NCI-H526 treated with DMSO at 0.1 percent for 48 hours (cell line): ENCODE results near the gene LY6G6D.

ENCODE experiments used
- DNase-seq: peaks from one replicate; lab custom pipeline; 2025; lab: John Stamatoyannopoulos, UW

The LY6G6D gene

GRCh38 chr6:31764198-31764597 is 49.0 kb downstream of the LY6G6D start:
- no peak for DNase-seq

GRCh38 chr6:31765559-31765909 is 50.4 kb downstream of the LY6G6D start:
- no peak for DNase-seq

DNA sequence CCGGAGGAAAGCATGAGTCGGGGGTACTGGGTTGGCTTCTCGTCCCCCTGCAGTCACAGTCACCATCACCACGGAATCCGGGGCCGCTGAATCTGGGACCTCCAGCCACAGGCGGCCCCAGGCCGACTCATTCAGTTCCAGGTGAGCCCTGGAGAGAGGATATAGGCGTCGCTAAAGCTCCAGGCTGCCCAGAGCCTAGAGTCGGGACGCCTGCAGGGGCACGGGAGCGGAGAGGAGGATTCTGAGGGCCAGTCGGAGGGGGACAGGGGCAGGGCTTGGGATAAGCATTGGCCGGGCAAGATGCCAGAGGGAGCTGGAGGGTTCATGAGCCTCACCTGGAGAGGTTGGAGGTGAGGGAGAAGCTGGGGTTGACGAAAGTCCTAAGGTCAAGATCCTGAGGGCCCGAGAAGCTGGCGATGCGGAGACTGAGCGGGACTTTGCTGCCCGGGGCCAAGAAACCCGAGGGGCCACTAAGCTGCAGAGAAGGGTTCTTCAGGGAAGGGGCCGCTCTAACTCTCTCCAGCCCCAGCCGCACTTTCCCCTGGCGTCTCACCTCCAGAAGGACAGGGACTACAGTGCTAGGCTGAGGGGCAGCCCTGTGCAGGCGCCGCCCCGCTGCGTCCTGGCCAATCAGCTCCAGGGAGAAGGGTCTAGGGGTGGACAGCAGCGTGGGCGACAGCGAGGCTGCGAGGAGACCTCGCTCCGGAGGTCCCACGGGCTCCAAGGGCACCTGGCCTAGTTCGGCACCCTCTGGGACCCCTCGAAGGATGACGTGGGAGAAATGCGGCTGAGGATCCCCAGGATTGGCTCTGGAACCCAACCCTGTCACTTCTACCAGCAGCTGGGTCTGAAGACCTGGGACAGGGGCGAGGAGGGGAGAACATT is 51.0 kb downstream of the LY6G6D start:
- DNase-seq = peak; percentile 5

DNA sequence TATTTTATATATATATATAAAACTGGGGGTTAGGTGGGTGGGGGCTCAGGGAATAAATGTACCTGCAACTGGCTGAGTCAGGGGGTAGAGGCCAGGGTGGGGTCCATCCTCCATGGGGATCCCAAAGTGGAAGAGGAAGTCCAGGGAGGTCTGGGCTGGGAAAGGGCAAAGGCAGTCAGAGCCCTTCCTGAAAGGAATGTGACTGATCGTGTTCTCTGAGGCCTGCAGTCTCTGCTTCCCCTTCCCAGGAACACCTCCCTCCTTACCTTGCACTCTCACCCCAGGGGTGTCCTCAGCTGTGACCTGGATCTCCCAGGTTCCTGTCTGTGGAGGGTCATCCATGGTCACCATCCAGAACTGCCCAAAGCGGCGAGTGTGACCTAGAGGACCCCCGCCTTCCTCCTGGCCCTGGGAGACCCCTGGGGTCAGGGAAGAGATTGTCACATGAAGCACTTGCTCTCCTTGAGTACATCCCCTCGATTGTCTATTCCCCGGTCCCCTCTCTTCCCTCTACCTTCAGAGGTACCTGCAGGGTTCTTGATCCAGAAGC is 52.0 kb downstream of the LY6G6D start:
- DNase-seq = no peak
